HEK293 (cell line): ENCODE results near the gene BLVRB.

Experiments
- TCF7L2 ChIP-seq: IDR thresholded peaks from 2 replicates; pipeline ENCODE4 v1.6.1; 2011; ENCODE audit warnings: low read depth, mild to moderate bottlenecking, inconsistent platforms, low read length, moderate library complexity, borderline replicate concordance
- ZBTB17 ChIP-seq: fragments of 450-650 bp; formaldehyde crosslinking; IDR thresholded peaks from 2 replicates; pipeline ENCODE4 v1.5.1; 2016; ENCODE audit warnings: missing biosample characterization, missing genetic modification characterization
- ZFP3 ChIP-seq: fragments of 450-650 bp; formaldehyde crosslinking; IDR thresholded peaks from 2 replicates; pipeline ENCODE4 v1.5.1; 2016; ENCODE audit warnings: low read depth, missing biosample characterization, missing genetic modification characterization
- ZNF394 ChIP-seq: fragments of 450-650 bp; formaldehyde crosslinking; IDR thresholded peaks from 2 replicates; pipeline ENCODE4 v1.5.1; 2016; ENCODE audit warnings: missing biosample characterization, missing genetic modification characterization, mild to moderate bottlenecking, moderate library complexity, borderline replicate concordance
- ZNF558 ChIP-seq: fragments of 450-650 bp; formaldehyde crosslinking; IDR thresholded peaks from 2 replicates; pipeline ENCODE4 v1.5.1; 2016; ENCODE audit warnings: missing biosample characterization, missing genetic modification characterization
- TF ChIP-seq, protein P1 (sequence below): fragments of 450-650 bp; formaldehyde crosslinking; IDR thresholded peaks from 2 replicates; pipeline ENCODE4 v1.5.1; 2017; ENCODE audit warnings: missing biosample characterization, mild to moderate bottlenecking, missing genetic modification characterization, moderate library complexity
- TF ChIP-seq, protein P2 (sequence below): fragments of 450-650 bp; formaldehyde crosslinking; IDR thresholded peaks from 2 replicates; pipeline ENCODE4 v1.5.1; 2016; ENCODE audit warnings: missing biosample characterization, missing genetic modification characterization
- TF ChIP-seq, protein P3 (sequence below): fragments of 450-650 bp; formaldehyde crosslinking; optimal IDR thresholded peaks from 2 replicates; pipeline ENCODE3; 2016; ENCODE audit warnings: missing biosample characterization, mild to moderate bottlenecking, missing genetic modification characterization

DNA sequence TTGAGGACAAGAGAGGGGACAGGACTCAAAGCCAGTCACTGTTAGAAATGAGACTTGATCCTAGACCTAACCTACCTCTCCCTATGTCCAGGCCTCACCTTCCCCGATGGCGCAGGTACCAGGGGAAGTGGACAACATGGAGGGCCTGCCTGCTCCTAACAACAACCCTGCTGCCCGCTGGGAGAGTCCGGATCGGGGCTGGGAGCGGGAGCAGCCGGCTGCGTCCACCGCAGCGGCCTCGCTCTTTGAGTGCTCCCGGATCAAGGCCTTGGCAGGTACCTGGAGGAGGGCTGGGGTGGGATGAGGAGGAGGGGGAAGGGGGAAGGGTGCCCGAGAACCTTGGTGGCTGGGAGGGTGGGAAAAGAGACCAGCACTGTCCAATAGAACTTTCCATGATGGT is 7.0 kb upstream of the BLVRB start:
- TF ChIP-seq ZNF558 = no peak
- TF ChIP-seq, protein P1, sequence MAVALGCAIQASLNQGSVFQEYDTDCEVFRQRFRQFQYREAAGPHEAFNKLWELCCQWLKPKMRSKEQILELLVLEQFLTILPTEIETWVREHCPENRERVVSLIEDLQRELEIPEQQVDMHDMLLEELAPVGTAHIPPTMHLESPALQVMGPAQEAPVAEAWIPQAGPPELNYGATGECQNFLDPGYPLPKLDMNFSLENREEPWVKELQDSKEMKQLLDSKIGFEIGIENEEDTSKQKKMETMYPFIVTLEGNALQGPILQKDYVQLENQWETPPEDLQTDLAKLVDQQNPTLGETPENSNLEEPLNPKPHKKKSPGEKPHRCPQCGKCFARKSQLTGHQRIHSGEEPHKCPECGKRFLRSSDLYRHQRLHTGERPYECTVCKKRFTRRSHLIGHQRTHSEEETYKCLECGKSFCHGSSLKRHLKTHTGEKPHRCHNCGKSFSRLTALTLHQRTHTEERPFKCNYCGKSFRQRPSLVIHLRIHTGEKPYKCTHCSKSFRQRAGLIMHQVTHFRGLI (tag by site-specific recombination) = no peak
- no peak for TF ChIP-seq ZNF394 (tag by site-specific recombination)
- TF ChIP-seq ZFP3 (tag by site-specific recombination) = no peak
- no peak for TF ChIP-seq ZBTB17
- TF ChIP-seq, protein P2, sequence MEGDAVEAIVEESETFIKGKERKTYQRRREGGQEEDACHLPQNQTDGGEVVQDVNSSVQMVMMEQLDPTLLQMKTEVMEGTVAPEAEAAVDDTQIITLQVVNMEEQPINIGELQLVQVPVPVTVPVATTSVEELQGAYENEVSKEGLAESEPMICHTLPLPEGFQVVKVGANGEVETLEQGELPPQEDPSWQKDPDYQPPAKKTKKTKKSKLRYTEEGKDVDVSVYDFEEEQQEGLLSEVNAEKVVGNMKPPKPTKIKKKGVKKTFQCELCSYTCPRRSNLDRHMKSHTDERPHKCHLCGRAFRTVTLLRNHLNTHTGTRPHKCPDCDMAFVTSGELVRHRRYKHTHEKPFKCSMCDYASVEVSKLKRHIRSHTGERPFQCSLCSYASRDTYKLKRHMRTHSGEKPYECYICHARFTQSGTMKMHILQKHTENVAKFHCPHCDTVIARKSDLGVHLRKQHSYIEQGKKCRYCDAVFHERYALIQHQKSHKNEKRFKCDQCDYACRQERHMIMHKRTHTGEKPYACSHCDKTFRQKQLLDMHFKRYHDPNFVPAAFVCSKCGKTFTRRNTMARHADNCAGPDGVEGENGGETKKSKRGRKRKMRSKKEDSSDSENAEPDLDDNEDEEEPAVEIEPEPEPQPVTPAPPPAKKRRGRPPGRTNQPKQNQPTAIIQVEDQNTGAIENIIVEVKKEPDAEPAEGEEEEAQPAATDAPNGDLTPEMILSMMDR (tag by site-specific recombination) = no peak
- TF ChIP-seq TCF7L2 = no peak
- TF ChIP-seq, protein P3, sequence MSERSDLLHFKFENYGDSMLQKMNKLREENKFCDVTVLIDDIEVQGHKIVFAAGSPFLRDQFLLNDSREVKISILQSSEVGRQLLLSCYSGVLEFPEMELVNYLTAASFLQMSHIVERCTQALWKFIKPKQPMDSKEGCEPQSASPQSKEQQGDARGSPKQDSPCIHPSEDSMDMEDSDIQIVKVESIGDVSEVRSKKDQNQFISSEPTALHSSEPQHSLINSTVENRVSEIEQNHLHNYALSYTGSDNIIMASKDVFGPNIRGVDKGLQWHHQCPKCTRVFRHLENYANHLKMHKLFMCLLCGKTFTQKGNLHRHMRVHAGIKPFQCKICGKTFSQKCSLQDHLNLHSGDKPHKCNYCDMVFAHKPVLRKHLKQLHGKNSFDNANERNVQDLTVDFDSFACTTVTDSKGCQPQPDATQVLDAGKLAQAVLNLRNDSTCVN (tag by site-specific recombination) = no peak
